HG03095 (cell line): ENCODE results near the gene SLC9A9.
"Not testable (repeated sequence)": the region's sequence is repeated elsewhere in the genome, so short reads cannot be mapped to it uniquely, and the experiment has no call there.

Experiments
- ATAC-seq: cut with Tn5 transposase; IDR thresholded peaks from one replicate; pipeline ENCODE4 v1.9.1; 2021; ENCODE audit warnings: moderate library complexity; ENCODE audit not compliant: unreplicated experiment

The SLC9A9 gene

DNA sequence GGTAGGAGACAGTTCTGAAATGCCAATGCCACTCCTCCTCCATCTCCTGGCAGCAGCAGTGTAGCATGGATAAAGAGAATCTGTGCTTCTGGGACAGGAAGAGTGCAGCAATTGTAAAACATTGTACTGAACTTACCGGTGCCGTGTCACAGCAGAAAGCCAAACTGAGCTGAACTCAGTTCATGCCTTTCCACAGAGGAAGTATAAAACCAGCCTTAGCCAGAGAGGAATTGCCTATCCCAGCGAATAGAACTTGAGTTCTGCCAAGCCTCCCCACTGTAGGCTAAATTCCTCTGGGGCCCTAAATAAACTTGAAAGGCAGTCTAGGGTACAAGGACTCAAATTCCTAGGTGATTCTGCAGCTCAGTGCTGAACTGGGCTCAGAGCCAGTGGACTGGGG lies 148.8 kb downstream of the SLC9A9 start:
- no peak for ATAC-seq

DNA sequence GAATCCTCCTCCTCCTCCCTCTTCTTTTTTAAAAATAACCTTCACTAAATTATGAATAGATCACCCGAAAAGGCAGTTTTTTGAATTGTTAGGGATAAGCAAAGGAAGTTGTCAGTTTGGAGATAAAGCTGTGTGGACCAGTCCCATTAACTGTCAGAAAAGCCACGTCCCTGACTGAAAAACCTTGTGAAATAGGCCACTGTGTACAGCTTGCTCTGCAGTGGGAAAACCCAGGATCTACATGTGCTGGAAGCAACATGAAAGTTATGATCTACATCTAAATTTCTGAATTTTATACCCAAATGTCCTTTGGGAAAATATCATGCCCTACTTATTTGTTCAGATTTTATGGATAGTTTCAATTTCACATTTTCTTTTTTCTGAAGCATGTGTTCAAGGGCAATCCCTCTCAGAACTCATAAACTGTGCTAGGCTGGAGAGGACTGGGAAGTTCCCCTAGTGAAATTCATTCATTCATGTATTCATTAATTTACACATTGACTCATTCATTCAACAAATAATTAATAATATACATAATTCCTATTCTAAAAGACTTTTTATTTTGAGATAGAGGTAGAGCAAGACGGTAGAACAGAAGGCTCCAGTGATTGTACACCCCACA lies 149.5 kb downstream of the SLC9A9 start:
- ATAC-seq, result no peak

DNA sequence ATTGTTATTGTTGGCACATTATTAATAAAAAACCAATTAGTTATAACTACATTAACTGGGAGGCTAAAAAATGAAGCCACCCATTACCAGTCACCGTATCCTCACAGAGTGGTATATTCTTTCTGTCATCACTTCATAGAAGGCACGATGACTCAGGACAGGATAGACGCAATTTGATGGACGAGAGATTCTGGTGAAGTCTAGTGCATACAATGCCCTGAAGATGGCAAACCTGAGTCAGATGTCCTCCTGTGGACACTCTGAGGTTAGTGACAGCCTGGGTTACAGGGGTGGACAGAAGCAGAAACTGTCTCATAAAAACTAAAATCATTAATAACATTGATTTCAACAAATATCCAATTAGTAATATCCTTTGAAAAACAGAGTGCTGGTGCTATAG lies 150.3 kb downstream of the SLC9A9 start:
- ATAC-seq, result no peak

DNA sequence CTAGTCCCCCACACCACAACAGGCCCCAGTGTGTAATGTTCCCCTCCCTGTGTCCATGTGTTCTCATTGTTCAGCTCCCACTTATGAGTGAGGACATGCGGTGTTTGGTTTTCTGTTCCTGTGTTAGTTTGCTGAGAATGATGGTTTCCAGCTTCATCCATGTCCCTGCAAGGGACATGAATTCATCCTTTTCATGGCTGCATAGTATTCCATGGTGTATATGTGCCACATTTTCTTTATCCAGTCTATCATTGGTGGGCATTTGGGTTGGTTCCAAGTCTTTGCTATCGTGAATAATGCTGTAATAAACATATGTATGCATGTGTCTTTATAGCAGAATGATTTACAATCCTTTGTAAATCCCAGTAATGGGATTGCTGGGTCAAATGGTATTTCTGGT lies 152.9 kb downstream of the SLC9A9 start:
- not testable (repeated sequence) for ATAC-seq

DNA sequence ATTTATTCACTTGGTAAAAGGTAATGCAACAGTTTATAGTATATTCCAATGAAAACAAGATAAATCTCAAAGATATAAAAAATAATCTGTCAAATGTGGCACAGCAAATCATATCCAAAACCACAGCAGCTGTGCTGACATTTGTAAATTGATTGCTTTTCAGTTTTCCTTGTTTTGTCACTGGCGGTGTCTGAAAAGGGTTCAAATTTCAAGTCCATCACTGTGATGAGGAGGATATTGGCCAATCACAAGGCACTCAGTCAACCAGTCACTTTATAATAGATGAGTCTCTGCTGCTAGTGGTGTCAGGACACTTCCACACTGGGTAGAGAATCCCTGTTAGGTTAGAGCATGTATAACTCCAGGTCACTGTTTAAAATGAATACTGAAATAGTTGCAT lies 154.8 kb downstream of the SLC9A9 start:
- ATAC-seq, result no peak

DNA sequence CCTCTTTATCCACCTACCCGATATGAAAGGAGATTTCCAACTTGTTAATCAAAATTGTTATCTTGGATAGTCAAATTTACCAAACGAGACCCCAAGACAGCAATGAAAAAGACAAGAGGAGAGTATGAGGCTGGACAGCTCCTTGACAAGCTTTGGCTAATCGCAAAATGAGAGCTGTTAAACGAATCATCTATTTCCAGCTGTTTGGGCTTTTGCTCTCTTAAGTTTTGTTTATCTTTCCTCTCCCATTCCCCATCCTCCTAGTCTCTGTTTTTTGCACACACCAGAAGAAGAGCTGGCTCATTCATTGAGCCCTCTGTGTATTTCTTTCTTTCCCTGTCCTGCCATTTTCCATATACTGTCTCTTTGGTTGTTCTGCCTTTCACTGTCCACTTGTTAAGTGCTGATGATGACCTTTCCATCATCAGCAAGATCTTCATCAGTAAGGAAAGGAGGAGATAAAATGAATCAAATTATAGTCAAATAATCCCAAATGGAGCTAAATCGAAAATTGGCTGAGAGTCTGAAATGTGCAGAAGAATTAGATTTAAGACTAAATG lies 161.6 kb downstream of the SLC9A9 start:
- ATAC-seq, result no peak

GRCh38 chr3:143685491-143685890 lies 162.8 kb downstream of the SLC9A9 start:
- ATAC-seq, result no peak

DNA sequence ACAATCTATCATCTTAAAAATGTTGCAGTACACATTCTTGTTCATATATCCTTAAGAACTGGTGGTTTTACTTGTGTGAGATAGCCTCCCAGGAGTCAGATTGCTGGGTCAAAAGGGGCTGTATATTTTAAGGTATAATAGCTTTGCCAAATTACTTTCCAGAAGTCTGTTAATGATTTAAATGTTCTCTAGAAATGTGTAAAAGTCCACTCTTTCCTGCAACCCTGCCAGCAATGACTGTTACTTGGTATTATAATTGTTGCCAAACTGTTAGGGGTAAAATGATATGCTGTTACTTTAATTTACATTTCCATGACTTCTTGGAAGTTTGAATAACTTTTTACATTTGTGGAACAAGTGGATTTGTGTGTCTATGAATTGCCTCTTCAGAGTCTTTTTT lies 170.8 kb downstream of the SLC9A9 start:
- no peak for ATAC-seq

DNA sequence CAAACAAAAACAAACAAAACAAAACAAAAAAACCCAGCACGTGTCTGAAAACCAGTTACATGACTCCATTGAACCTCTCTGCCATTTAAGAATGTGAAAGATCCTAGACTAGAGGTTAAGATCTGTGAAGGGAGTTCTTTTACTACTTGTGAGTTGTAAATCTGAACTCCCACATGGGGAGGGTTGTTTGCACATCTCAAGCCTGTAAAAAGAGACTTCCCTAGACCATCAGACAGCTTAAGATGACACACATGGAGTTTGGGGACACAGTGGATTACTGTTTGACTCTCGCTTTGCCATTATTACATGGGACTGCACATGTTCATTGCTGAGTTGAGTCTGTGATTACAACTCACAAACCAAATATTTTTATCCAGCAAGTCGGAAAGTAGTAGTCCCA lies 171.5 kb downstream of the SLC9A9 start:
- ATAC-seq, result no peak

DNA sequence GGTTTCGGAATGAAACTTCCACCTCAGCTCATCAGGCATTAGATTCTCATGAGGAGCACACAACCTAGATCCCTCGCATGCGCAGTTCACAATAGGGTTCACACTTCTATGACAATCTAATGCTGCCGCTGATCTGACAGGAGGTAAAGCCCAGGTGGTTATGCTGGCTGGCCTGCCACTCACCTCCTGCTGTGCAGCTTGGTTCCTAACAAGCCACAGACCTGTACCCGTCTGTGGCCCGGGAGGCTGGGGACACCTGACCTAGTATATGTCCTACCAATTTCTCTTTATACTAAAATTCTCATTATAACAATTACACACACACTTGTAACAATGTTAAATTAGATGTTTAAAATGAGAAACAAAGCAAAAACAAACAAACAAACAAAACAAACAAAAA lies 172.2 kb downstream of the SLC9A9 start:
- no peak for ATAC-seq

GRCh38 chr3:143674100-143674968 lies 173.9 kb downstream of the SLC9A9 start:
- peak; percentile 57 for ATAC-seq

GRCh38 chr3:143672396-143673165 lies 175.7 kb downstream of the SLC9A9 start:
- no peak for ATAC-seq

GRCh38 chr3:143671626-143672025 lies 176.6 kb downstream of the SLC9A9 start:
- ATAC-seq, result no peak

GRCh38 chr3:143668924-143669790 lies 179.1 kb downstream of the SLC9A9 start:
- ATAC-seq, result peak; percentile 93

DNA sequence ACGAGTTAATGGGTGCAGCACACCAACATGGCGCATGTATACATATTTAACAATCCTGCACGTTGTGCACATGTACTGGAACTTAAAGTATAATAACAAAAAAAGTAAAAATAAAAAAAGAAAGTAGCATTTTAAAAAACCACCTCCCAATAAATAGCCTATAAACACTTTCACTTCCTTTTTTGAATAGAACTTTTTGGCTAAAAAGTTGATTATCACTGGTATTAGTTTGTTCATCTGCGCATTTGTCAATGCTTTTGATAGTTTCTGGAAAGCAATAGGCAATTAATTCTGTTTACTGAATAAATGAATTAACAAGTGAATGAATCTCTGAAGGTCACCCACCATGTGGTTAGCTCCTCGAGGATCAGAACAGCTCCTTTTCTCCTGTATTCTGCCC lies 179.9 kb downstream of the SLC9A9 start:
- ATAC-seq, result no peak

- no peak for ATAC-seq
These were observed 186.6 kb downstream of the SLC9A9 start for GRCh38 chr3:143661677-143662076.

- ATAC-seq, result no peak
These were observed 189.4 kb downstream of the SLC9A9 start for GRCh38 chr3:143658861-143659260.

DNA sequence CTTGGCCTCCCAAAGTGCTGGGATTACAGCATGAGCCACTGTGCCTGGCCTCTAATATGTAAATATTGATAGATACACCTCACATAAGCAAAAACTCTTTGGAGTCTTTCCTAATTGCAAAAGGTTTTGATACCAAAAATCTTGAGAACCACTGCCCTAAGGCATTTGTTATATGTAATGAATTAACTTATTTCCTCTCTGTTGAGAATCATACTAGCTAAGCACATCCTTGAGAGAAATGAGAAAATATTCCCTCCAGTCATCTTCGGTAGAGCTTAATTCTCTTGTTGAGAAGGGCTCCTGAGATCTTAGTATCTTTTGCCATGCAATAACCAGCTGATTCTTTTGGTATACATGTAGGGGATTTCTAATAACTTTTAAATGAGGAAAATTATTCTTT lies 190.2 kb downstream of the SLC9A9 start:
- no peak for ATAC-seq

- no peak for ATAC-seq
These were observed 190.9 kb downstream of the SLC9A9 start for GRCh38 chr3:143657391-143657790.

DNA sequence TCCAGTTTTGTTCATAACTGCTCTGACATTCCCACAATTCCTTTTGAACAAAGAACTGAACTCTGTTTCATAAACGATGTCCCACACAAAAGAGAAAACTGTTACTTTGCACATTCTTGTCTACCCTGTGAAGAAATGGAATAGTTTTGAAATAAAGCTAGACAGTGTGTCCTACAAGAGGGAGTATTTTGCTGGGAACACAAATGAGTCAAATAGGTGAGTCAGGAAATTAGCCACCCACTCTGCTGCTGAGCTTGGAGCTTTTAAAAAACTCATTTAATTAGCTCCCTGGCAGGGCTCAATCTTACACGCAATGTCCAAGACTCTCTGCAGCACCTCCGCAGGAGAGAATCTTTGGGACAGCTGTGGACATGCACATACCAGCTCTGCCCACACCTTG lies 193.4 kb downstream of the SLC9A9 start:
- no peak for ATAC-seq
